GM23248 (cell line): ENCODE results near the gene PLA2G4D. TPM values are rescaled to one million over a fixed set of nuclear protein-coding genes. Genes with fewer than 3 reads are reported as not detected.

Experiments
- DNase-seq: peaks from one replicate; pipeline ENCODE4 v3.0.0-alpha.2; 2015
- H2AFZ ChIP-seq: fragments of 200-600 bp; sonication (generic); 2 replicates; pipeline ENCODE4 v1.6.1; 2016; ENCODE audit warnings: antibody characterized with exemption
- H3F3A ChIP-seq: fragments of 200-600 bp; sonication (generic); 2 replicates; pipeline ENCODE4 v1.6.1; 2016; ENCODE audit warnings: mild to moderate bottlenecking, antibody characterized with exemption, mixed run types; ENCODE audit not compliant: insufficient read depth
- H3K27ac ChIP-seq: fragments of 200-600 bp; sonication (generic); 2 replicates; pipeline ENCODE4 v1.5.1; 2016; ENCODE audit warnings: mild to moderate bottlenecking
- H3K27me3 ChIP-seq: fragments of 200-600 bp; sonication (generic); replicated peaks from 2 replicates; pipeline ENCODE4 v1.6.1; 2016; ENCODE audit warnings: mild to moderate bottlenecking; ENCODE audit not compliant: insufficient read depth
- H3K36me3 ChIP-seq: fragments of 200-600 bp; sonication (generic); 2 replicates; pipeline ENCODE4 v1.6.1; 2016; ENCODE audit warnings: low read depth, mild to moderate bottlenecking
- H3K4me1 ChIP-seq: fragments of 200-600 bp; sonication (generic); 2 replicates; pipeline ENCODE4 v1.6.1; 2016; ENCODE audit warnings: mild to moderate bottlenecking; ENCODE audit not compliant: insufficient read depth
- H3K4me2 ChIP-seq: fragments of 200-600 bp; sonication (generic); one replicate; pipeline ENCODE4 v1.6.1; 2016; ENCODE audit warnings: mild to moderate bottlenecking; ENCODE audit not compliant: unreplicated experiment
- H3K4me3 ChIP-seq: fragments of 200-600 bp; sonication (generic); 2 replicates; pipeline ENCODE4 v1.5.1; 2016; ENCODE audit warnings: mild to moderate bottlenecking
- H3K79me2 ChIP-seq: fragments of 200-600 bp; sonication (generic); 2 replicates; pipeline ENCODE4 v1.6.1; 2016; ENCODE audit warnings: mild to moderate bottlenecking; ENCODE audit not compliant: insufficient read depth
- H3K9ac ChIP-seq: fragments of 200-600 bp; sonication (generic); 2 replicates; pipeline ENCODE4 v1.6.1; 2016; ENCODE audit warnings: mild to moderate bottlenecking
- H3K9me2 ChIP-seq: fragments of 200-600 bp; sonication (generic); 2 replicates; pipeline ENCODE4 v1.6.1; 2016; ENCODE audit warnings: mixed run types, mild to moderate bottlenecking, moderate library complexity; ENCODE audit not compliant: insufficient read depth
- H3K9me3 ChIP-seq: fragments of 200-600 bp; sonication (generic); one replicate; pipeline ENCODE4 v1.6.1; 2017; ENCODE audit warnings: low read depth
- H4K20me1 ChIP-seq: fragments of 200-600 bp; sonication (generic); 2 replicates; pipeline ENCODE4 v1.6.0; 2016; ENCODE audit not compliant: insufficient read depth
- EZH2 ChIP-seq: fragments of 200-600 bp; sonication (generic); IDR thresholded peaks from 2 replicates; pipeline ENCODE4 v1.6.1; 2018; ENCODE audit warnings: antibody characterized with exemption, mild to moderate bottlenecking; ENCODE audit not compliant: insufficient read depth, poor library complexity, severe bottlenecking
- EZH2phosphoT487 ChIP-seq: fragments of 200-600 bp; sonication (generic); IDR thresholded peaks from 2 replicates; pipeline ENCODE4 v1.6.1; 2018; ENCODE audit warnings: antibody characterized with exemption, moderate library complexity, mild to moderate bottlenecking, low read depth; ENCODE audit not compliant: insufficient read depth
- WGBS, 2 experiments: methylation state at CpG; one replicate each; pipeline ENCODE4 v1.1.6; 2015 to 2017; ENCODE audit warnings: low lambda C conversion rate in 2 of 2, low coverage in 1 of 2; ENCODE audit errors: missing lambda C conversion rate in 2 of 2; 5-methylcytosine and 5-hydroxymethylcytosine counted together
- in situ Hi-C: fragments of 300-500 bp; cut with MboI; formaldehyde crosslinking; loops from 2 replicates; pipeline ENCODE4 v1.15.0; 2020
- polyA plus RNA-seq: library from polyadenylated mRNA; unstranded; fragments of >200 nt; fragmentation: Nextera tagmentation; extraction: Ambion mirVana; gene quantifications from 2 replicates; pipeline ENCODE4 v1.2.1, GENCODE V29; 2016
- total RNA-seq: library from RNA; depleted of rRNA; stranded (reverse); fragments of >200 nt; shearing (Covaris generic); gene quantifications from 2 replicates; pipeline ENCODE4 v1.2.3, GENCODE V29; 2014

The PLA2G4D gene
- total and polyA plus RNA-seq, 2 experiments from 2014 or later, result not detected

DNA sequence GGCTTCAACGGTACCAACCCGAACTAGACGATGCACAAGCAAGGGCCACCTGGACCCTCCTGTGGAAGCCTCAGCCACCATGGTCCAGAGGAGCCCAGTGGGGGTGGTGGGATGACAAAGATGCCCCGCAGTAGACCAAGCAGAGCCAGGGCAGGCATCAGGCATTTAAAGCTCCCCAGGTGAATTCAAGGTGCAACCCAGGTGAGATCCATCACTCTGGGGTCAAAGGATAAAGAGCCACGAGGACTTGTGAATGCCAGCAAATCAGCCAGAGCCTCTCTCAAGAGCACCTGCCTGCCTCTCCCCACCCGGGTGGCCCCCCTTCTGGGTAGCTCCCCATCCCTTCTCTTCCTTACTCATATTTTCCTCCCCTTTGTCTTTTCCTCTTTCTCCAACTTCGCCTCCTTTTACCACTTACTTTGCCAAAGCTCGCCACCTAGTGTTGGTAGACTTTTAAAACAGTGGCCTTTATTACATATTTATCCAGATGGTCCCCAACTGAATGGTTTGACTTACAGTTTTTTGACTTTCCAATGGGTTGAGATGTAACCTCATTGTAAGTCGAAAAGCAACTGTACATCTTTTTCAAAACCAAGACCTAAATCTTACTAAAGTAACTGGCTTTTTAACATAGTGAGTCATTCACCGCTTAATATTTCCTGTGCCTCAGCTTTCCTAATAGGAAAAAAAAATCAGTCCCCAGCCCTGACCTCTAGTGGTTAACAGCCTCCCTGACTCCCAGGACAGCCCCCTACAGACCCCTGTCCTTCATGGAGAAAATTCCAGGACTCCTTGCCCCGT lies 43.3 kb upstream of the PLA2G4D start:
- Histone ChIP-seq H3K36me3 (no peaks in the 10 kb centered on the region), H3K9me3 (no peaks in the 10 kb centered on the region), H3K79me2 (no peaks in the 10 kb centered on the region), H2AFZ (no peak overlapping the region), H3K4me1 (no peaks in the 10 kb centered on the region), H3K4me3 (no peak overlapping the region), H3K4me2 (no peak overlapping the region), H3K27me3 (peaks cover 13% of the 10 kb centered on the region), H3K27ac (no peak overlapping the region), H4K20me1 (no peaks in the 10 kb centered on the region), H3K9ac (no peak overlapping the region), H3F3A (no peaks in the 10 kb centered on the region), H3K9me2 (no peaks in the 10 kb centered on the region)
- TF ChIP-seq EZH2phosphoT487, result no peak
- TF ChIP-seq EZH2, result no peak
- WGBS, 2 experiments, result 45 to 47% methylated on average over 10 to 11 of the region's 11 CpGs
- DNase-seq, result peak; percentile 81
- in situ Hi-C loops, result no loop called here

DNA sequence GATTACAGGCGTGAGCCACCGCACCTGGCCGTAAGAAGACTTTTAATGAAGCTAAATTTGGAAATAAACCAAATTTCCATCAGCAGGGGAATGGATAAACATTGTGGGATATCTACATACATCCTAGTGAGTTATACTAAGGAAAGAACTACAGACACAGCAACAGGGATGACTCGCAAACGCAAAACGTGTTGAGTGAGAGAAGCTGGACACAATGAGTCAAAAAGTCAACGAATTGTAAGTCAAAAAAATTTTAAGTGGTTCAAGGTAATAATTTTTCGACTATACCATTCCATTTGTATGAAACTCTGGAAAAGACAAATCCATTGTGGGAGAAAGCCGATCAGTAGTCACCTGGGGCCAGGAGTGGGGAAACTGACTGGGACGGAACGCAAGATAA lies 42.2 kb upstream of the PLA2G4D start:
- TF ChIP-seq EZH2phosphoT487 (no peak), EZH2 (no peak)
- H4K20me1 ChIP-seq, result no peaks in the 10 kb centered on the region
- H3K4me2 ChIP-seq, result no peak overlapping the region
- H3K4me1 ChIP-seq, result no peaks in the 10 kb centered on the region
- H3K36me3 ChIP-seq, result no peaks in the 10 kb centered on the region
- in situ Hi-C loops, result no loop called here
- H3K79me2 ChIP-seq, result no peaks in the 10 kb centered on the region
- no peak overlapping the region for H3K27ac ChIP-seq
- H3F3A ChIP-seq, result no peaks in the 10 kb centered on the region
- DNase-seq, result no peak
- no peaks in the 10 kb centered on the region for H3K9me3 ChIP-seq
- 78 to 80% methylated on average over 11 of the region's 11 CpGs for WGBS, 2 experiments
- H2AFZ ChIP-seq, result no peak overlapping the region
- peaks cover 19% of the 10 kb centered on the region for H3K27me3 ChIP-seq
- no peak overlapping the region for H3K4me3 ChIP-seq
- no peaks in the 10 kb centered on the region for H3K9me2 ChIP-seq
- H3K9ac ChIP-seq, result no peak overlapping the region

DNA sequence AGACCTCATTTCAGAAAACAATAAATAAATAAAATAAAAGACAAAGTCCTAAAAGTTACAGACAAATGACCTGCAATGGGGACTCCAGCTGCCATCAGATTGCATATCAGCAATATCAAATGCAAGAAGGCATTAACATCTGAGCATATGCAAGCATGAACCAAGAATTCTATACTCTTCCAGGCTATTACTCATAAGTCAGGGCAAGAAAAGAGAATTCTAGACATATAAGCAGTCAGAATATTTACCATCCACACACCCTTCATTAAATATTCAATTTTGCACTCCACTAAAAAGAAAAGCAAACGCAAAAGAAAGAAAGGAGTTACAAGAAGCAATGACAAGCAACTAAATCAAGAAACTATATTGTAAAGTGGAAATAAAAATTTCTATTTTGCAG lies 41.0 kb upstream of the PLA2G4D start:
- Histone ChIP-seq H3K27ac (no peak overlapping the region), H3K36me3 (no peaks in the 10 kb centered on the region), H3K4me1 (no peaks in the 10 kb centered on the region), H3F3A (no peaks in the 10 kb centered on the region), H3K27me3 (peaks cover 21% of the 10 kb centered on the region), H3K4me3 (no peak overlapping the region), H3K9ac (no peak overlapping the region), H2AFZ (no peak overlapping the region), H3K9me3 (no peaks in the 10 kb centered on the region), H3K79me2 (no peaks in the 10 kb centered on the region), H3K9me2 (no peaks in the 10 kb centered on the region), H3K4me2 (no peak overlapping the region), H4K20me1 (no peaks in the 10 kb centered on the region)
- no peak for DNase-seq
- 78 to 83% methylated on average over 1 of the region's 1 CpG for WGBS, 2 experiments
- in situ Hi-C loops, result no loop called here
- no peak for TF ChIP-seq EZH2
- no peak for TF ChIP-seq EZH2phosphoT487

DNA sequence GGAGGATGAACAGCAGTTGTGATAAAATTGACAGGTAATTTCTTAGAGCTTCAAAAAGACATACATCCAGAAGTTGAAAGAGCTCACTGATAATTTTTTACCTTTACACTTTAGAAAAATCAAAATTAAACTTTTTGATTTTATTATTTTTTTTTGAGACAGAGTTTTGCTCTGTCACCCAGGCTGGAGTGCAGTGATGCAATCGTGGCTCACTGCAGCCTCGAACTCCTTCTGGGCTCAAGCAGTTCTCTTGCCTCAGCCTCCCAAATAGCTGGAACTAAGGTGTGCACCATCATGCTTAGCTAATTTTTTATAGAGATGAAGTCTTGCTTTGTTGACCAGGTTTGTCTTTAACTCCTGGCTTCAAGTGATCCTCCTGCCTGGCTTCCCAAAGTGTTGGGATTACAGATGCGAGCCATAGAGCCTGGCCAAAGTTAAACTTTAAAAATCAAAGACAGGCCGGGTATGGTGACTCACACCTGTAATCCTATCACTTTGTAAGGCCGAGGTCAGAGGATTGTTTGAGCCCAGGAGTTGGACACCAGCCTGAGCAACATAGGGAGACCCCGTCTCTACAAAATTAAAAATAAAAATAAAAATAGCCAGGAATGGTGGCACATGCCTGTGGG lies 40.4 kb upstream of the PLA2G4D start:
- H3K4me3 ChIP-seq, result no peak overlapping the region
- no peaks in the 10 kb centered on the region for H3K9me2 ChIP-seq
- no peak for TF ChIP-seq EZH2phosphoT487
- no peak for TF ChIP-seq EZH2
- no peaks in the 10 kb centered on the region for H3K36me3 ChIP-seq
- no peaks in the 10 kb centered on the region for H3K4me1 ChIP-seq
- no peaks in the 10 kb centered on the region for H3F3A ChIP-seq
- peaks cover 27% of the 10 kb centered on the region for H3K27me3 ChIP-seq
- H4K20me1 ChIP-seq, result no peaks in the 10 kb centered on the region
- H3K9ac ChIP-seq, result no peak overlapping the region
- no peaks in the 10 kb centered on the region for H3K79me2 ChIP-seq
- no peak for DNase-seq
- no peak overlapping the region for H3K4me2 ChIP-seq
- H2AFZ ChIP-seq, result no peak overlapping the region
- in situ Hi-C loops, result no loop called here
- H3K27ac ChIP-seq, result no peak overlapping the region
- H3K9me3 ChIP-seq, result no peaks in the 10 kb centered on the region
- 72% methylated on average over 6 of the region's 6 CpGs for WGBS, 2 experiments
